ENCODE data around the gene NBPF11.
"Not testable (repeated sequence)": the region's sequence is repeated elsewhere in the genome, so short reads cannot be mapped to it uniquely, and the experiment has no call there.

NBPF11 gene

DNA sequence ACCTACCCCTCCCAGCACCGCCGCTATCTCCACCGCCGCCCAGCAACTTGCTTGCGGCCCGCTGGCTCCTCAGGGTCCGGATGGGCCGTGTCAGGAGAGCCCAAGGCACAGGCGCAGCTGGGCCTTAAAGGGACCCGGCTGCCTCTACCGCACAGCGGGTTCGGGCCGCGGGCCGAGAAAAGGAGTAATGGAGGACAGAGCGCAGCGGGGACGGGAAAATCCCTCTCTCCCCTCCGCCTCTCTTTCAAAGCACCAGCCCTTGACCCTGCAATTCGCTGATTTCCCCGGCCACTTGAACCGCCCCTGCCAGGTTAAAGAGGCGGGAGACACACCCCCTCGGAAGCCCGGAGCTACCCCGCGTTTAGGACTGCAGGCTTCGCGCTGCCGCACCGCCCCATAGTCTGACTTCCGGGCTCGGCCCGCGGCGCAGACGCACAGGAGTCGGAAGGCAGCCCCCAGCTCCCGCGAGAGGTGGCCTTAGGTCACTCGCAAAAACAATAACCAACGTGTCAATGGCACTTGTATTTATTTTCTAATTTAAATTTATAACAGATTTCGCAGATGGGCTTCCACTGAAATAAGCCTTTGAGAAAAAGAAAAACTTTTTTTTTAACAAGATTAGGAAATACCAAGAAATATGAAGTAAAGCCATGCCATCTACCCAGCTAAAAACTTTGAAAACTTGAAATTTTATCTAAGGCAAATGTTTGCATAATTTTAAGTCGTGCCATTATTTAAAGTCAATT, at the start of gene NBPF11:
Gene NBPF11, minus strand, starts transcription at position 371 of the 746 bp plus-strand sequence. CDS start 25,278 bp downstream, outside the sequence.
- TF ChIP-seq, protein P1, sequence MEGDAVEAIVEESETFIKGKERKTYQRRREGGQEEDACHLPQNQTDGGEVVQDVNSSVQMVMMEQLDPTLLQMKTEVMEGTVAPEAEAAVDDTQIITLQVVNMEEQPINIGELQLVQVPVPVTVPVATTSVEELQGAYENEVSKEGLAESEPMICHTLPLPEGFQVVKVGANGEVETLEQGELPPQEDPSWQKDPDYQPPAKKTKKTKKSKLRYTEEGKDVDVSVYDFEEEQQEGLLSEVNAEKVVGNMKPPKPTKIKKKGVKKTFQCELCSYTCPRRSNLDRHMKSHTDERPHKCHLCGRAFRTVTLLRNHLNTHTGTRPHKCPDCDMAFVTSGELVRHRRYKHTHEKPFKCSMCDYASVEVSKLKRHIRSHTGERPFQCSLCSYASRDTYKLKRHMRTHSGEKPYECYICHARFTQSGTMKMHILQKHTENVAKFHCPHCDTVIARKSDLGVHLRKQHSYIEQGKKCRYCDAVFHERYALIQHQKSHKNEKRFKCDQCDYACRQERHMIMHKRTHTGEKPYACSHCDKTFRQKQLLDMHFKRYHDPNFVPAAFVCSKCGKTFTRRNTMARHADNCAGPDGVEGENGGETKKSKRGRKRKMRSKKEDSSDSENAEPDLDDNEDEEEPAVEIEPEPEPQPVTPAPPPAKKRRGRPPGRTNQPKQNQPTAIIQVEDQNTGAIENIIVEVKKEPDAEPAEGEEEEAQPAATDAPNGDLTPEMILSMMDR (IDR thresholded peaks at IDR 0.05) = not testable (repeated sequence)

DNA sequence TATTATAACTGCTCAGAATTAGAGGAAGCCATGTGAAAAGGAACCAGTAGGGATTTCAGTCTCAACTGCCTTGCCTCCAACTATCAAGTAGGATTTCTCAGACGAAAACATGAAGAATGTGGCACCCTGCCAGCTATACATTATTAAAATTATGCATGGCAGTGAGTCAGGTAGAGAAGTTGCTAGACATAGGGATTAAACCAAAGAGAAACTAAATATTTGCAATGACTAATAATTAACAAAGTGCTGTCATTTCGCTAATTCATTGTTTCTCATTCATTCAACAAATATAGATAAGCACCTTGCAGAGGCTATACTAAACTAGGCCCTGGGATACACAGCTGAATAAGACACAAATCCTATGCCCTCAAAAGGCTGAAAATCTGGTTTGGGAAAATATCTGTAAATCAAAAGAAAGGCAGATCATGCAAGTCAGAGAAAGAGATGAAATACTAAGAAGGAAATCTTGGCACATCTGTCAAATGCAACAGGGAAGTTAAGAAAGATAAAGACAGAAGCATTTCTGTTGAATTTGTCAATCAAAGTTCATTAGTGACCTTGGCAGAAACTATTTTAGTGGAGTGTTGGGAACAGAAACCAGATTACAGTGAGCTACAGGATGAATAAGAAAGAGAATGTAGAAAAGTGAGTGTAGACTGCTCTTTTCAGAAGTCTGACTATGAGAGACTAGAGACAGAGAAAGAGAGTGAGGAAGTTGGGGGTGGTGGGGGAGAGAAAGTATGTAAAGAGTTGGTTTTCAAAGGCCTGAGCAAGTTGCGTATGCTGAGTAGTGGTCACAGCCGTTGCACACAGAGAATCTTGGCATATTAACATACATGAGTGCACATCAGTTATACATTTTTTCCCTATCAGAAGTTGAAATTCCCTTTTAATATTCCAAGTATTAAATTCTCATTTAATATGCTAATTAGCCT, 14.7 kb upstream of the NBPF11 start:
- TF ChIP-seq, protein P1 (IDR thresholded peaks at IDR 0.05) = no peak

DNA sequence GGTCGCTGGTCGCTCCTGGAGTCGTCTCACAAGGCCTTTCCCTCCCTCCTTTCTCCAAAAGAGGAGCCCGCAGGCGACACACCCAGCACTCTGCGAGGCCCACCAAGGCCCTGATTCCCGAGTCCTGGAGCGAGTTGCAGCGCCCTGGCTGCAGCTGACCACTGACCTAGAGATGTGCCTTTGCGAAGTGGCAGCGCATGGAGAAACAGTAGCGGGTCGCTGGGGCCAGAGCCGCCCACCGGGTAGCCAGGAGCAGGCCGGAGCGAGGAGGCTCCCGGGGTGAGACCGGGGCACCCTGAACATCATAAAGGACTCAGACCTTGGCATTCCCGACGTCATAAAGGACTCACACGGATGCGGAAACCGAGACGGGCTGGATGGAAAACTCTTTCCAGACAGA, 10.3 kb upstream of the NBPF11 start:
- TF ChIP-seq, protein P1 (IDR thresholded peaks at IDR 0.05) = no peak

DNA sequence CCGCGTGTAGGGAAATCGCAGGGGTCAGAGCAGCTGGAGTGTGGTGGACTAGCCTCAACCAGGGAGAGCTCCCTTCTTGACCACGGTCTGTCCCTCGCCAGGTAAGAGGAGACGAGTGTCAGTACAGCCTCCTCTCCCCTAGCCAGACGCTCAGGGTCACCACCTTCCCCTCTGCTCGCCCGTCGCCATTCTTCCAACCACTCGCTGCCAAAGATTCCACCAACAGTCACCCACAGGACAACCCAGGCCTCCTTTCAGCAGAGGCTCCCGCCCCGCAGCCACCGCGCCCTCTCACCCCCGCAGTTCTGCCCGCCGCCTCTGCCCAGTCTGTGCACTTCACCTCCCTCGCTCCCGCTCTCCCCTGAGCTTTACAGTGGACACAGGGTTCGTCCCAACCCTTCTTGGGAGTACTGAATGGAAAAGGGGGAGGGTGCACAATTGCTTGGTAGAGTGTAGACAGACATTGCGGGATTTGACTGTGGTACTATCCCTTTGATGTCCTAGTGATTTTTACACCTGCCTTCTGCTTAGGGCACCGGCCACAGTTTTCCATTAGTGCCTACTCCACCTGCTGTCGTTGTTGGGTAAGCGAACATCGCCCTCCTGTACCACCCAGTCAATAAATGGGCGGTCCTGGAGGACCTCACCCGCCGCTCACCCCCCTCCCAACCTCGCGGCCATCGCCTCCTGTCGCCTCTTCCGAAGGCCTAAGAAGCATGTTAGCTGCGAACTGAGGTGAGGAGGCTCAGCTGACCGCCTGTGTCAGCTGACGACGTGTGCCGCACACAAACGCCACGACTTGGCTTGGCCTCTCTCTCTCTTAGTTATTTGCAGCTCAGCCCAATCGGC, 9.2 kb upstream of the NBPF11 start:
- TF ChIP-seq, protein P1 (IDR thresholded peaks at IDR 0.05) = no peak

DNA sequence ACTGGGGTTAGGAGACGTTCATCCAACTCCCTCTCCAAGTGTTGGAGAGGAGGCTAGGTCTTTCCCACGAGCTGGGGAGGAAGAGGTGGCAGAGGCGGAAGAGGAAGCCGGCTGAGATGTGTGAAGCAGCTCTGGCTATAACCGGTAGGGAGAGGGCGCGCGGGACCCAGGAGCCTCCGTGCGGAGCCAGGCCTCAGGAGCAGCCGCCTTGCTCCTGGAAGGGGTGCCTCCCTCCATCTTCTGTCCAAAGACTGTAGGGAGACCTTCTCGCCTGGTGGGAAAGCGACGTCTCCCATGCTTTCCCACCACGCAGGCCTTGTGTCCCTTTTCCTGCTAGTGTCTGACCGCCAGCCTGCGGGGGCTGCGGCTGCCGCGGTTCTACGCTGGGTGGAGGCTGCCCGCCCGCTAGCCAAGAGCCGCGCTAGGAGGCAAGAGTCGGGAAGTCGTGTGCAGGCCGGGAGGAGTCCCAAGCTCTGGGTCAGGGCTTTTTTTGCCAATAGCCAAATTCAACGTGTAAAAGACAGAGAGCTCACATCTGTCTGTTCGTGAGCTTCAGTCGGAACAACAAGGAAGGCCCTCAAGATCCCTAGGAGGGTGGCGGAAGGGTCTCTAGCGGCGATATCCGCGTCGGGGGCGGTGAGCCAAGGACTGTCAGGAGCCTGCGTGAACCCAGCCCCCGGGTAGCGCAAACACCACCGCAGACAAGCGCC, 8.4 kb upstream of the NBPF11 start:
- TF ChIP-seq, protein P1 (IDR thresholded peaks at IDR 0.05) = no peak

DNA sequence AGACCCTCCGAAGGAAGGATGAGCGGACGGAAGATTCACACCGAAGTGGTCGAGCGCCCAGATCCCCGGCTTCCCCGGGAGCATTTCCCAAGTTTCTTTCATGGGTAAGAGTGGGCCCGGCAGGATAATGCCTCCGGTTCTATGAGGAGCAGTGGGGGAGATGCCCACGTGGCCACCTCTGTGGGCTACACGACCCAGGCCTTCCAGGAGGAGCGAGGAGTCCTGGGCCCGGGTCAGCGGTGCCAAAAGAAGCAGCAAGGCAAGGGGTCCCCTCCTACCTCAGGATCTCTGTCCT, 7.9 kb upstream of the NBPF11 start:
- TF ChIP-seq, protein P1 (IDR thresholded peaks at IDR 0.05) = no peak
